LNCaP clone FGC (cell line): ENCODE results near the gene MPPED1.

ENCODE experiments used
- DNase-seq: peaks from one replicate; pipeline ENCODE4 v3.0.0-alpha.2; 2011; ENCODE audit warnings: low read depth
- H3K4me3 ChIP-seq: 2 replicates; pipeline ENCODE4 v1.5.1; 2011; ENCODE audit warnings: mild to moderate bottlenecking, low read depth, low read length, control low read depth
- CTCF ChIP-seq: IDR thresholded peaks from 2 replicates; pipeline ENCODE4 v1.5.1; 2012; ENCODE audit warnings: mild to moderate bottlenecking; ENCODE audit not compliant: control insufficient read depth, insufficient read depth; ENCODE audit errors: extremely low read depth

The MPPED1 gene

GRCh38 chr22:43429426-43429825, 17.6 kb downstream of the MPPED1 start:
- TF ChIP-seq CTCF: no peak
- no peak overlapping the region for H3K4me3 ChIP-seq
- no peak for DNase-seq

DNA sequence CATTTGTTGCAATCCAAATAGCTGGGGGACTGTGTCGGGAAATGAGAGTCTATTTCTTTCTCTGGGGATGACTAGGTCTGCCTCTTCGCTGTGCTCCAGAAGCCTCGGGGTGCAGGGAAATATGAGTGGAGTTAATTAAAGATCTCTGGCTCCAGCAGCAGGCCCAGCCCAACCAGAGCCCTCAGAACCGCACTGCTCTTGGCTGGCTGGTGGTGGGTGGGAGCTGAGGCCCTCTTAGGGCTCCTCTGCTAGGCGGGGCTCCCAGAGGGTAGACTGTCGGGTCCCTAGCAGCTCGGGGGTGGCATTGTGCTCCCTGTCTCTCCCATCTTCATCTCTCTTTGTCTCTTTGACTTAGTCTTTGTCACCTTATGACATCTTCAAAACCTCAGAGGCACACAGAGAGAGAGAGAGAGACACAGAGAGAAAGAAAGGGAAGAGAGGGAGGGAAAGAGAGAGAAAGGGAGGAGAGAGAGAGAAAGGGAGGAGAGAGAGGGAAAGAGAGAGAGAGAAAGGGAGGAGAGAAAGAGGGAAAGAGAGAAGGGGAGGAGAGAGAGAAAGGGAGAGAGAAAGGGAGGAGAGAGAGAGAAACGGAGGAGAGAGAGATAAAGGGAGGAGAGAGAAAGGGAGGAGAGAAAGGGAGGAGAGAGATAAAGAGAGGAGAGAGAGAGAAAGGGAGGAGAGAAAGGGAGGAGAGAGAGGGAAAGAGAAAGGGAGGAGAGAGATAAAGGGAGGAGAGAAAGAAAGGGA, 20.2 kb downstream of the MPPED1 start:
- no peak for DNase-seq
- no peak for TF ChIP-seq CTCF
- H3K4me3 ChIP-seq: no peak overlapping the region

- no peak overlapping the region for H3K4me3 ChIP-seq
- no peak for DNase-seq
- no peak for TF ChIP-seq CTCF
Measured at GRCh38 chr22:43432883-43433415, 21.1 kb downstream of the MPPED1 start.

DNA sequence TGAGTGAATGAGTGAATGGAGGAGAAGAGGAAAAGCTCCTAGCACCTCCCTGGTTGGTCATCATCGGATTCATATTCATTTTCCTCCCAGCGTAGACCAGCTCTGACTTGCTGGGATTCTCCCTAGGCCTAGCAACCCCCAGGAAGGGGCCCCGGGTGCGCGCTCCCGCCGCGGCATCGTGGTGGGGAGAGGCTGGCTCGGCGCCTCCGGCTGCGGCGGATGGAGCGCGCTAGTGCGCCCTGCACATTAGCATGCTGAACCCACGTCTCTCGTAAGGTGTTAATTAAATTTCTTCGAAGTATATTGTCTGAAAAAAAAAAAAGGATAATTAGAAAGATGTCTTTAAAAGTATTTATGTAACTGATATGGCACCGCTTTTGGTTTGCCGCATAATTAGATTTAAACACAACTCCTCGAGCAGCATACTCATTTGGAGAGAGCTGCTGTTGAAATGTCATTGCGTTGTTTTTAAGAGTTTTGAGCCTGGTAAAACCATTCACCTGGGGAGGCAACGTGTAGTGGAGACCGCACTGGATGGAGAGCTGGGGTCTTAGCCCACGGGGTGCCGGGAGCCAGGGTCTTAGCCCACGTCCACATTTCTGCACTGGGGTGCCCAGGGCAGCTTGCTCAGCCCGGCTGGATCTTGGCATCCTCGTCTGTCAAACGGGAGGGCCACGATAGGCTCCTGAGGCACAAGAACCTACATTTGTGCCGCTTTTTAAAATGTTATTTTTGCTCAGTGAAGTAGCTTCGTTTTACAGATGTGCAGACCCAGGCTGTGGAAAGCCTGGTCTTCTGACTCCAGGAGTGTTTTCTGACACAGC, 21.8 kb downstream of the MPPED1 start:
- DNase-seq: no peak
- TF ChIP-seq CTCF: no peak
- no peak overlapping the region for H3K4me3 ChIP-seq

DNA sequence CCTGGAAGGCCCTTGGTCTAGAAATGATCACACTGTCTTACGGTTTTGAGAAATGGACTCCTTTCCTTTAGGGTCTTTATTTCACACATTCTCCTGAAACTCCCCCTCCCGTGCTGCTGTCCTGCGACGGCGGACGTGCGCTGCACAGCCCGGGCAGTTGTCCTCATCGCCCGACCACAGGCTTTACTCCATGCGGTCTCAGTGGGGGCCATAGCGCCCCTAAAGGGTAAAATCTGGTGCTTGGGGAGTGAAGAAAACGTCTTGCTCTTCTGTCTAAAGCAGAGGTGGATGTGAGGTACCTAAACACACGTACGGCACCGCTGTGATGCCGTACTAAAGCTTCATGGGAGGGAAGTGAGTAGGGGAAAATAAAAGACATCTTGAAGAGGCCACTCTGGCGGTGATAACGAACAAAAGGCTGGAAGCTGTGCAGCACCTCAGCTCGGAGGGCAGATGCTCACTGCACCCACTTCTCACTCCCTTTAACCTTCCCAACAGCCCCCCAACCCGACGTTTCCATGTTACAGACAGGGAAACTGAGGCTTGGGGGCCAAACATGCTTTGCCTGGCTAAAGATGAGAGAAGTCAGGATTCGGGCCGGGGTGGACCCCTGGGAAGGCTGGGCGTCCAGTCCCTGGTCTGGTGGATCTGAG, 22.6 kb downstream of the MPPED1 start:
- TF ChIP-seq CTCF: no peak

DNA sequence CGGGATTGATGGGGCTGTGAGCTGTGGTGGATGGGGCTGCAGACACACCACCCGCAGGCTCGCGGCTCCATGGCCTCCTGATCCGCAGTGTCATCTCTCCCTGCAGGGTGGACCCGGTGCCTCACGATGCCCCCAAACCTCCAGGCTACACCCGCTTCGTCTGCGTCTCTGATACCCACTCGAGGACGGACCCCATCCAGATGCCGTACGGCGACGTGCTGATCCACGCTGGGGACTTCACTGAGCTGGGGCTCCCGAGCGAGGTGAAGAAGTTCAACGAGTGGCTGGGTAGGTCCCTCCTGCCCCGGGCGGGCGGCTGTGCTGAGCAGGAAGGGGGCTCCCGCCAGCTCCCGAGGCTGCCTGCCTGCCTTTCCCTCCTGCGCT, 23.1 kb downstream of the MPPED1 start:
- H3K4me3 ChIP-seq: no peak overlapping the region
- TF ChIP-seq CTCF: no peak
- no peak for DNase-seq

More for the DNA sequence above, 22.6 kb downstream of the MPPED1 start:
- no peak overlapping the region for H3K4me3 ChIP-seq
- DNase-seq: no peak
